Hematopoietic multipotent progenitor cell treated with erythropoietin and hydrocortisone succinate and interleukin-3 and kit ligand, for 17 days (in vitro differentiated cells): Measurements from ENCODE around the gene LCORL.
A peak's percentile ranks its signal among the peaks of the same experiment; 100 is the strongest.
"Not testable (repeated sequence)": the region's sequence is repeated elsewhere in the genome, so short reads cannot be mapped to it uniquely, and the experiment has no call there.

Experiments used
- DNase-seq: peaks from one replicate; pipeline ENCODE4 v3.0.0-alpha.2; 2015; ENCODE audit warnings: low spot score

Gene LCORL

DNA sequence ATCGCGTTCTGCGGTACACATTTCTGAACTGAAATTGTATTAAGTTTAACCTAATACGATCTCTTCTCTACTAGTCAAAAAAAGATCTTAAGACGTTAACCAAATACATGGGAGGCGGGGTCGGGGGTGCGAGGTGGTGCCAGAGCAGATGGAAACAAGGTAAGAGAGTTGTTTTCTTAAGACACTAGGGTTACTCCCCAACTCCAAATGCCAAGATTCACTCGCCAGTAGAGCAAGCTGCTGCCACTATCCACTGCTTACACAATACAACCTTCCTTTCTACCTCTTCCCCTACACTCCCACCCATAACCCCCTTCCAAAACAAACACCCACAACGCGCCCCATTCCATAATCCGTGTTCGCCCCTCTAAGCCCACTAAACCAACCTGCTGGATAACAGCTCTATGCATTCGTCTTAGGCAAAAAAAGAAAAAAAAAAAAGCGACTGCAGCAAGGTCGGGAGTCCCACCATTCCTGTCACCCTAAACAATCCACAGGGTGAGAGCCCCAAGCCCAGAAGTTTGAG is 1.3 kb downstream of the LCORL start:
- peak; percentile 10 for DNase-seq

DNA sequence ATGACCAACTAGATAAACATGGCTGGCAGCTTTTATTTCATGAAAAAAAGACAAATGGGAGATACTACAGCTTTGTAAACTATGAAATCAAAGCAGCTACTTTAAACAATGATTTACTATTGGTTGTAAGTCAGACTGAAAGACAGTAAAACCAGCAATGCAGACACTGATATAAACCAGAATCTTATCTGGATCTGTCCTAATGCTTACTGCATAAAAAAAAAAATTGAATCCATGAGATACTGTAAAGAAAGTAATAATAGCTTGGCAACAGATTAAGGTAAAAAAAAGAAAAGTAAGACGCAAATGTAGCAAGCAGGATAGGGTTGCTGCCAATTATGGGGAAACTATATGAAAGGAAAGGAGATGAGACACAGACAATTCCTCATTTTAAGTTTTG is 7.3 kb downstream of the LCORL start:
- DNase-seq, result no peak

DNA sequence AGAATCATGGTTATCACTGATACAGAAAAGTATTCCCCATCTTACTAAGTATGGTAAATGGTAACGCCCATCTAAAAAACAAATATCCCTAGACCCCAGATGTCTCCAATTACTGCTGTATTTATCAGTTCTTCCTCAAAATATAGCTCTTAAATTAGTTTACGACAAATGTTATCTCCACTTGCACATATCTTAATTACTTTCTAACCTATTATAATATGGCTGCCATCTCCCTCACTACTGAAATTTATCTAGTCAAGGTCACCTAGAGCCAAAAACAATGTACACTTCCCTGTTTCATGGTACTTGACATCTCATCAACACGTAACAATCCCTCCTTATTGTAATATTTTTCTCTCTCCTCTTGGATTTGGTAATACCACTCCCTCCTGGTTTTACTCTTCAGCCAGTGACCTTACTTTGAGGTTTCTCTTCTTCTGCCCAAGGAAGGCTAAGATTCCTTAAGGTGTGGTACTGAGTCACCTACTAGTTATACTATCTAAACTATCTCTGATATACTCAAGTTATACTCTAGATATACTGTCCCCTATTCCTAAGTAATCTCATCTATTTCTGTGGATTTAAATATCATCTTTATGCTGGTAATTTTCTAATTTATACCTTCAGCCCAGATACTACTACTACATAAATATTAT is 8.6 kb downstream of the LCORL start:
- no peak for DNase-seq

DNA sequence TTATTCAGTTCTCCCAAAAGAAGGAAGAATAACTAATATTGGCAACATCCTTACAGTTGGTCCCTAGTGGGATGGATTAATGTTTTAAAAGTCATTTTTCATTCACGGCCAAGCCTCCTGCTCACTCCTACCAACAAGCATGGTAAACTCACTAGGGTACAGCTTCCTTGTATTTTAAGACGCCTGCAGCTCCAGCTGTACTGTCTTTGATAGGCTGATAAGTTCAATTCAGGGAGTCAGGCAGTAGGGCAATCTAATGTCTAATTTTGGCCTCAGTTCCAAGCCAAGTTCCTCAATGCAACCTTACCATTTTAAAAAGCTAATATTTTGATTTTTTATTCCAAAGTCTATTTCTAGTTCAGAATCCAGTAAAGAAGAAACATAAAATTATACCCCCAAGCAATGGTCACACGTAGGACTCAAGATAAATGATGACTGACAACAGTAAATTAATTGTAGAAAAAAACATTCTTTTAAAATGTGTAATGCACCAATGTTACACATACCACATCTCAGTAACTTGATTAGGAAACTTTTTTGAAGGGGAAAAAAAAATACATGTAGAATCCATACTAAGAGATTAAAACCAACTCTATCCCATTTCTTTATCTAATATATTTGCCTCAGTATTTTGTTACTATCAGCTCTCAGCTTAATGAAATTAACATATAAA is 9.3 kb downstream of the LCORL start:
- DNase-seq, result no peak

DNA sequence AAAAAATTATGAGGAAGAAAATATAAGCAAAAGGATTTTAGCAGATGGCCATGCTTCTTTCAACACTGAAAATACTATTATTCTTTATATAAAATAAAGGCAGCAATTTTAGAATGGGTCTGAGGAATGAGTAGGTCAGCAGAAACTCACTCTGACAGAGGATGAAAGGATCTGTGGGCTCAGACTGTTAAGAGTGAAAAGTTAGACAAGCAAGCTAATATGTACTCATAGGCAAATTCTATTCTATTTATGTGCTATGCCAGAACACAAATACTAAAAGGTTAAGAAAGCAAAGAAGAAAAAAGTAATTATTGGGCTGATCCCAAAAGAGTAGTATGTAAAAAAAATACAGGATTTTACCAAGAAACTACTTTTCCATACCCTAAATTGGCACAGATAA is 13.9 kb downstream of the LCORL start:
- no peak for DNase-seq

DNA sequence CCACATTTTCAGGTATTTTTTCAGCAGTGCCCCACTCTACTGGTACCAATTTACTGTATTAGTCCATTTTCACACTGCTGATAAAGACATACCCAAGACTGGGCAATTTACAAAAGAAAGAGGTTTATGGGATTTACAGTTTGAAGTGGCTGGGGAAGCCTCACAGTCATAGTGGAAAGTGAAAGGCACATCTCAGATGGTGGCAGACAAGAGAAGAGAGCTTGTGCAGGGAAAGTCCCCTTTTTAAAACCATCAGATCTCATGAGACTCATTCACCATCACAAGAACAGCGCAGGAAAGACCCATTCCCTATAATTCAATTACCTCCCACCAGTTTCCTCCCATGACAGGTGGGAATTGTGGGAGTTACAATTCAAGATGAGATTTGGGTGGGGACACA is 15.1 kb downstream of the LCORL start:
- DNase-seq, result not testable (repeated sequence)

DNA sequence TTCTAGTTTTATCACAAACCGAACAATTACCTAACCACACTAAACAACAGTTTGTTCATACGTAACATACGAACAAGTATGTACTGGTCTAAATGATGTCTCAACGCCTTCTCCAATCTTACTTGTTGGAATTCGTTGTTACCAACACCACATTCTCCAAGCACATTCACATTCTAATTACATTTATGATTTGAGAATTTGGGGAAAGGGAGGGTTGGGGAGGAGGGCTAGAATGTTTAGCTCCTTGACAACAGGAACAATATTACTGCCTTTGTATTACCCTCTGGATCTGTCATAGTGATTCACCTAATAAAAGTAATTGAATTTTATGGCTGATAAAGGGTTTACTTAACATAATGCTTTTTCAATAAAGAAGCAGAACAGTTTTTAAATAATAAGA is 24.4 kb downstream of the LCORL start:
- DNase-seq, result no peak

DNA sequence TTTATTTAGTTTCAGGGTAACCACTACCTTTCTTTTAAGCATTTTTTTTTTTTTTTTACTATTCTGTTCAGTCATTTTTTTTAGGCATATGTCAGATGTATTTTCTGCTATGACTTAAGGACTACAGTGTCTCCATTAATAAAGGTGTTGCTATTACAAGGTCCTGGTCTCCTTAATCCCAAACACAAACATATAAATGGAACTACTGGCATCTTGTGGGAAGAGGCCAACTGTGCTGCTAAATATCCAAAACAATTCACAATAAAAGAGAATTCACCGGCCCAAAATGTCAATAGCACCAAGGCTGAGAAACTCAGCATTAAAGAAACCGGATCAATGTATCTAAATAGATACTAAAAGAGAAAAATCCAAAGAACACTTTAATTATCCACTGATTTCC is 26.4 kb downstream of the LCORL start:
- DNase-seq, result no peak

DNA sequence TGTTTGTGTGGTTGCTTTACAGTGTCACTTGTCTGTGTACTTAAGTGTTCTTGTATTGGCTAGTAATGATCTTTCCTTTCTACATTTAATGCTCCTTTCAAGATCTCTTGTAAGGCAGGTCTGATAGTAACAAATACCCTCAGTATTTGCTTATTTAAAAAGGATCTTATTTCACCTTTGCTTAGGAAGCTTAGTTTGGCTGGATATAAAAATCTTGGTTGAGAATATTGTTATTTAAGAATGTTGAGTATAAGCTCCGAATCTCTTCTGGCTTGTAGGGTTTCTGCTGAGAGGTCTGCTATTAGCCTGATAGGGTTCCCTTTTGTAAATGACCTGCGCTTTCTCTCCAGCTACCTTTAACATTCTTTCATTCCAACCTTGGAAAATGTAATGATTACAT is 35.7 kb downstream of the LCORL start:
- no peak for DNase-seq

DNA sequence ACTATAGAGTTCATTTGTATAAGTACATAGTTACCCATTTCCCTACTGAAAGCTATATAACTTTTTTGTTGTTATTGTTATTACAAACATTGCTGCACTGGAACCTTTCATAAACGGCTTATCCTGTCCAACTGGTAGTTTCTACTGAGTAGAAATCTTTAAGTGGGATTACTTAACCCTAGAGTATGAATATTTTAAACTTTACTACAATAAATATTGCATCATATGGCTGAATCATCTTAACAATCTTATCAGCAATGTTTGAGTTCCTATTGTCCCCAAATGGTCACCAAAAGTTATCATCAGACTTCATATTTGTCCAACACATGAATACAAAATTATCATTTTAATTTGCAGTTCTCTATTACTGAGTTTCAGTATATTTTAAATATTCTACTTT is 40.5 kb downstream of the LCORL start:
- no peak for DNase-seq

DNA sequence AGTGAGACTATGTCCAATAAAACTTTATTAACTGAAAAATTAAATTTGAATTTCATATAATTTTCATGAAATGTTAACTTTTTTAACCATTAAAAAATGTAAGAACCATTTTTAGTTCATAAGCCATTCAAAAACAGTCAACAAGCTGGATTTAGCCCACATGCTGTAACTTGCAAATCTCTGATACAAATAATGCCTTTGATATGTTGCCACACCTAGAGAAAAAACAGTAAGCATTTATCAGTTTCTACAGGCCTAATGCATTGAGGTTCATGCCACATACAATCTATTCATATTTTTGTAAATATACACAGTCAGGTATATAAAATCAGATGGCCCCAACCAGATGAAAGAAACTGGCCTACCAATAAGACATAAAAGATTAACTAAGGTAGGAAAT is 52.8 kb downstream of the LCORL start:
- no peak for DNase-seq

DNA sequence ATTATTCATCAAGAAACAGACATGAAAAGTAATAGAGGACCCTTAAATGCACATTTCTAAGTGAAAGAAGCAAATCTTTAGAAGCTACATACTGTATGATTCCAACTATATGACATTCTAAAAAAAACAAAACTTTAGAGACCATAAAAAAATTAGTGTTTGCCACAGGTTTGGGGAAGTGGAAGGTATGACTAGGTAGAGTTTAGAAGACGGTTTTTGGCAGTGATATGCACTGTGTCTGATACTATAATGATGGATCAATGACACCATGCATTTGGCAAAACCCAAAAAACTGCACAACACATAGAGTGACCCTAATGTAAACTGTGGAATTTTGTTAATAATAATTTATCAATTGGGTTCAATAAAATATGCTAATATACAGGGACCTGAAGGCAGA is 54.5 kb downstream of the LCORL start:
- no peak for DNase-seq

DNA sequence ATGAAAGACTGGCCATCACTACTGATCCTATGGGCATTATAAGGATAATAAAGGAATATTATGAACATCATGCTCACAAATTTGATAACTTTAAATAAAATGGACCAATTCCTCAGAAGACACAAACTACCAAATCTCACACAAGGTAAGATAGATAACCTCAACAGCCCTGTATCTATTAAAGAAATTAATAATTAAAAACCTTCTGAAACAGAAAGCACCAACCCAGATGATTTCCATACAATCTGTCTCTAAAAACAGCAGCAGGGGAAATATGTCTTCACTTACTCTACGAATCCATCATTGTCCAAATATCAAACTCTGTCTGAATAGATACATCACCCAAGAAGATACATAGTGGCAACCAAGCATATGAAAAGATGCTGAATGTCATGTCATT is 55.2 kb downstream of the LCORL start:
- DNase-seq, result no peak

DNA sequence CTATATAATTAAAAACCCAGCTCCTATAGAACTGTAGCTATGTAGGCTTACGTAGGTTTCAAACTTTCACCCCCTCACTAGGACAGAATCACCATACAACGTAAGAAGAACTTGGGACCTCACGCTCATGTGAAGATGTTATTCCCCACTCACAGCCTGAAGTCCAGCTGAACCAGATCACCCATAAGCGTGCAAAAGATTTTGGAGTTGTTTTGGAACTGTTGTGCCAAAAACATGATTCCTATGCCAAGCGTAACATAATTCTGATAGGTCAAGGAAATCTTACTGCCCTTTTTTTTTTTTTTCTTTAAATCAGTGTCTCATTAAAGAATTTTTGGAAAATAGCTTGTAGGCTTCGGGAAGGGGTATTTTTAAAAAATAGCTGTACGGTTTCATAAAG is 57.0 kb downstream of the LCORL start:
- DNase-seq, result no peak

DNA sequence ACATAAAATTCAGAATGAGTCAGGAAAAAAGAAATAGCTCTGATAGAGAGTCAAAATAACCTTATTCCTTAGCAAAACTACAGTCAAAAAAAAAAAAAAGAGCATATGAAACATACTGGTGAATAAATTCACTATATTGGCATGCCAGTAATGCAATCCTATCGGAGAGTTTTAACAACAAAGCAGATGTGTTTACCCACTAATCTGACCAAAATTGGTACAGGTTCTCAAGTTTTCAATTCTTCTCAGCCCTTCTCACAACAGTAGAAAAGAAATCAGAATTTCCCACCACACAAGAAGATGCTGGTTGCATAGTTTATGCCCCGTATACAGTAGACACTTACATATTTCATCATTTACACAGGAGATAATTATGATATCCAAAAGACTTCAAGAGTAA is 59.4 kb downstream of the LCORL start:
- no peak for DNase-seq

DNA sequence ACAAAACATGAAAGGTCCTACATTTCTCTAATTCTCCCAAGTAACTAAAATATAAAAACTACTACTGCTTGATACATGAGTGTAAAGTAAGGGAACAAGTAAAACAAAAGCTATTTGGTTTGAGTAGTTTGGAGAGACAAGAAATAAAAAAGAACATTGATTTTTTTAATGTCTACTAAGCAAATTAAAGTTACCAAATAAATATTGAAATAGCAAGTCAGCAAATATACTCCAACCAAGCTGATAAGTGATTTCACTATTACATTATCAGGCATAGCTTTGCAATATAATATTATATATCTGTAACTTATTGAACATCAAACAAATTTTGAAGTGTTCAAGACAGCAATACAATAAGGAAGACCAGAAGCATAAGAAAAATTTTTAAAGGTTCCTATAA is 60.3 kb downstream of the LCORL start:
- DNase-seq, result no peak

DNA sequence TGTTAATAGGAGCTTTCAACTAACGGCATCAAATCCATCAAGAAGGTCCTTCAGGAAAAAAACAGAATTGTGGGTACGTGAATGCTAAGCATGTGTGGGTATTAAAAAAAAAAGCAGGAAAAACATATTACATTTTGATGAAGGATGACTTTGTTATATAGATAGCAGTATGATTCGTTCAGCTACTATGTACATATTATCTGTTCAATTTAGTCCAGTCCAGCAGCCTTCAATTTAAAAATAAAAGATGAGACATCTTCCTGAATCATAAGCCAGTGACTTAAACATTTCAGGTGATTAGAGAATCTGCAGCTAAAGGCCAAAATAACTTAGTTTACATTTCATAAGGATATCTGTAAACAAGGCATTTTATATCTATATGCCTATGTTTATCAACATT is 63.4 kb downstream of the LCORL start:
- no peak for DNase-seq

DNA sequence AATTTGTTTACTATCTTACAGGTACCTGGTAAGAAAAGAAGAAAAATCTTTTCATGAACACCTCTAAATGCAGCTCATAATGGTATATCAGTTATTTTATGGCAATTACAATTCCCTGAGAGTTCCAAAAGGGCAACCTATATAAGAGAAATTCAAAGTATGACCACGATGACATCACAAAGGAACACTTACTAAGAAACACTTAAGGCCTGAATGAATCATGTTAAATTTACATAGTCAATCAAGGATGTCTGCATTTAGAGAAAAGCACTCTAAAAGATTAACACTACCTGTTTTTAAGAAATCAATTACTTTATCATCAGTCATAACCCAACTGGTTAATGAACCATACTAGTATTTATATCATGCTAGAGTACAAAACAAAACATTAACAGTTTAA is 63.9 kb downstream of the LCORL start:
- DNase-seq, result no peak

DNA sequence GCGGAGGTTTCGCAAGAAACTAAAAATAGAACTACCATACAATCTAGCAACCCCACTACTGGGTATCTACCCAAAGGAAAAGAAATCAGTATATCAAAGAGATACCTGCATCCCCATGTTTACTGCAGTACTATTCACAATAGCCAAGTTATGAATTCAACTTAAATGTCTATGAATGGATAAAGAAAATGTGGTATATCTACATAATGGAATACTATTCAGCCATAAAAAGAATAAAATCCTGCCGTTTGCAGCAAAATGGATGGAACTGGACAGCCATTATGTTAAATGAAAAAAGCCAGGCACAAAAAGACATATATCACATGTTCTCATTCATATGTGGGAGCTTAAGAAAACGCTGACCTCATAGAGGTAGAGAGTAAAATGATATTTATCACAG is 65.3 kb downstream of the LCORL start:
- DNase-seq, result no peak

DNA sequence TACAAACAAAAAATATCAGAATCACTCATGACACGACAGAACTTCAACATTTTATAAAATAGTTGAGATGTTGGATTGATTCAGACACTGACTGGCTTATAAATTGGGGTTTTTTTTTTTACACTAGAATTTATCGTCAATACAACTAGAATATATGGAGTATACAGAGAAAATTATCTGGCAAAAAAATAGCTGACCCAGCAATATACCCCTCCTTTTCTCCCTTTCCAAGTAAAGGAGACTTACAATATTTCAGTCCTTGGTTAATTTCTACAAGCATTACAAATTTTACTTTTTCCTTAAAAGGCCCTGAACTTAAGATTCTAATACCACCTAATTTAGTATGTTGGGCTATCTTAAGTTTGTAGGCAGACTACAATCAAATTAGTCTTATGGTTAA is 76.3 kb downstream of the LCORL start:
- no peak for DNase-seq

DNA sequence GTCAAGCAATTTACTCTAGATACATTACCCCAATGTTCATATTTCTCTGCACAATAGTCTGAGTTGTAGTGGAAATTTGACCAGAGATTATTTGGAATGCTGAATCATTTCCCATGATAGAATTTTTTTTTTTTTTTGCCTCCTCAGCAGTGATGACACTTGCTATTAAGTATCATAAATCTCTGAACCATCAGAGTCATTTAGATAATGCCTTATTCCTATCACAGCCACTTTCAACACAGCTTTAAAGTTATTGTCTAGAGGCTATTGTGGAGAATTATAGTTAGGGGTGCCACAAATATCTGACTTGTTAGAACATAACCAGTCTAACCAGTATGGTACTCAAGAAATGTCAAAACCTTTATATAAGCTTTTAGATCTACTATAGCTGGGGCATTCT is 79.8 kb downstream of the LCORL start:
- no peak for DNase-seq

DNA sequence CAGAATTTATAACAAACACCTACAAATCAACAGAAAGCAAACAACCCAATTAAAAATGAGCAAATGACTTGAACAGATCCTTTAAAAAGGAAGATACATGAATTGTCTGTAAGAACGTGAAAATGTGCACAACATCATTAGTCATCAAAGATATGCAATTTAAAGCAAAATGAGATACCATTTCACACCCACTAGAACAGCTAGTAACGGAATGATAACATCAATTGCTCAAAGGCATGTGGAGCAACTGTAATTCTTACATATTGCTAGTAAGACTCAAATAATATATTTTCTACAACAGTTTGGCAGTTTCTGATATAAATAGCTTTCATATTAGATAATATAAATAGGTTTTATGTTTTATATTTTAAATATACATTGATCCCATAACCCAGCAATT is 82.5 kb downstream of the LCORL start:
- no peak for DNase-seq

DNA sequence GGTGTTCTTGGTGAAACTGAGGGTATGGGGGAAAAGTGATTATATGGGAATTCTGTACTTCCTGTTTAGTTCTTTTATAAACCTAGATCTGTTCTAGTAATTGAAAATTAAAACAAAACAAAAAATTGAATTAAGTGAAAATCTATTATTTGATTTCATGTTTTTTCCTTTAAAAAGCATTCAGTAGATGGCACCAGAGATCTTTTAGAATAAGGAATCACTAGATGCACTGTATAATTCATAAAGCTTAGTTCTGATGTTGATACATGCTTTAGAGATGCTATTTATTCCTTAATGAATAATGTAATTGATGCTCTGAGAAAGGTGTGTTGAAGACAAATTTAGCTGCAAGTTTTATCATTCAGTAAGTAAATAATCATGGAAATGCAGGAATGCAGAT is 87.3 kb downstream of the LCORL start:
- no peak for DNase-seq

DNA sequence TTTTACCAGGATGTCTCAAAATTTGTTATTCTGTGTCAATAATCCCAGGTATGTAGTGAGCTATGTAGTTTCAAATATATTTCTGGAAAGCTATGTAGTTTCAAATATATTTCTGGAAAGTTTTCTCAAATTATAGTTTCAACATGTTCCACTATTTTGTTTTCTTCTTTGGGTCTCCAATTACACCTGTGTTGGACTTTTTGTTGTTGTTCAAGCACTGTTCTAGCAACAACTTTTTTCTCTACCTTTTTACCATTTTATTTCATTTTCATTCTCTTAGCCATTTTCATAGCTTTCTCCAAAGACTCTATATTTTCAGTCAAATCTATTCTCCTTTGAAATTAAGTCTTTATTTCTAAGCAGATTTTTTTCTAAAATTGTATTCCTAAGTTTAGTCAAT is 88.4 kb downstream of the LCORL start:
- no peak for DNase-seq
